Neural cell (in vitro differentiated cells): ENCODE measurements around the gene DBR1. TPM values are rescaled to one million over a fixed set of nuclear protein-coding genes. Genes with fewer than 3 reads are reported as not detected.

ENCODE experiments used
- H2AFZ ChIP-seq: fragments of 200-600, 300-800 bp; sonication (generic), shearing (Covaris generic); 2 replicates; pipeline ENCODE4 v1.6.0; 2014; ENCODE audit warnings: low read depth, mild to moderate bottlenecking, antibody characterized with exemption, low read length, moderate library complexity
- H3F3A ChIP-seq: fragments of 200-600 bp; shearing (Covaris generic); 2 replicates; pipeline ENCODE4 v1.6.1; 2016; ENCODE audit warnings: mild to moderate bottlenecking, moderate library complexity, mixed read lengths, antibody characterized with exemption, low read length; ENCODE audit not compliant: insufficient read depth, poor library complexity, severe bottlenecking
- H3K27ac ChIP-seq: fragments of 200-600, 300-800 bp; sonication (generic), shearing (Covaris generic); 2 replicates; pipeline ENCODE4 v1.5.1; 2014; ENCODE audit warnings: mild to moderate bottlenecking, low read length, moderate library complexity
- H3K27me3 ChIP-seq: fragments of 300-800, 200-600 bp; sonication (generic), shearing (Covaris generic); 2 replicates; pipeline ENCODE4 v1.6.0; 2014; ENCODE audit warnings: mild to moderate bottlenecking, low read depth, low read length, moderate library complexity; ENCODE audit not compliant: insufficient read depth
- H3K36me3 ChIP-seq: fragments of 300-800, 200-600 bp; sonication (generic), shearing (Covaris generic); 2 replicates; pipeline ENCODE4 v1.5.1; 2014; ENCODE audit warnings: mild to moderate bottlenecking, antibody characterized with exemption, low read length, moderate library complexity; ENCODE audit not compliant: insufficient read depth
- H3K4me2 ChIP-seq: fragments of 300-800, 200-600 bp; sonication (generic), shearing (Covaris generic); 2 replicates; pipeline ENCODE4 v1.6.0; 2014; ENCODE audit warnings: mild to moderate bottlenecking, low read length
- H3K4me3 ChIP-seq: fragments of 300-800, 200-600 bp; sonication (generic), shearing (Covaris generic); 2 replicates; pipeline ENCODE4 v1.5.1; 2014; ENCODE audit warnings: mild to moderate bottlenecking, low read length, moderate library complexity
- H3K79me2 ChIP-seq: fragments of 200-600 bp; shearing (Covaris generic); replicated peaks from 2 replicates; pipeline ENCODE4 v1.6.0; 2014; ENCODE audit warnings: mild to moderate bottlenecking, low read length, moderate library complexity; ENCODE audit not compliant: insufficient read depth
- H3K9ac ChIP-seq: fragments of 300-800, 200-600 bp; sonication (generic), shearing (Covaris generic); 2 replicates; pipeline ENCODE4 v1.6.1; 2016; ENCODE audit warnings: mild to moderate bottlenecking, low read length, mixed read lengths
- H3K9me2 ChIP-seq: fragments of 200-600 bp; shearing (Covaris generic); 2 replicates; pipeline ENCODE4 v1.6.1; 2016; ENCODE audit warnings: mild to moderate bottlenecking, low read length, mixed read lengths; ENCODE audit not compliant: insufficient read depth
- H3K9me3 ChIP-seq: fragments of 200-600, 300-800 bp; sonication (generic), shearing (Covaris generic); 2 replicates; pipeline ENCODE4 v1.6.1; 2016; ENCODE audit warnings: mild to moderate bottlenecking, mixed run types, low read length, moderate library complexity, mixed read lengths
- H4K20me1 ChIP-seq: fragments of 200-600 bp; shearing (Covaris generic); 2 replicates; pipeline ENCODE4 v1.6.1; 2016; ENCODE audit warnings: mild to moderate bottlenecking, mixed run types; ENCODE audit not compliant: insufficient read depth
- CTCF ChIP-seq: fragments of 450-650 bp; IDR thresholded peaks from 2 replicates; pipeline ENCODE4 v1.5.1; 2014; ENCODE audit warnings: antibody characterized with exemption, mild to moderate bottlenecking, moderate library complexity; ENCODE audit not compliant: poor library complexity, severe bottlenecking
- EP300 ChIP-seq: fragments of 450-650 bp; conservative IDR thresholded peaks from 2 replicates; pipeline ENCODE4 v1.6.1; 2014; ENCODE audit warnings: antibody characterized with exemption, mild to moderate bottlenecking, moderate library complexity; ENCODE audit not compliant: poor library complexity, severe bottlenecking
- EZH2 ChIP-seq: fragments of 200-600, 300-800 bp; shearing (Covaris generic), sonication (generic); IDR thresholded peaks from 2 replicates; pipeline ENCODE4 v1.6.1; 2014; ENCODE audit warnings: antibody characterized with exemption, low read length, borderline replicate concordance, mild to moderate bottlenecking; ENCODE audit not compliant: insufficient read depth, poor library complexity, severe bottlenecking
- MXI1 ChIP-seq: fragments of 450-650 bp; conservative IDR thresholded peaks from 2 replicates; pipeline ENCODE4 v1.6.1; 2014; ENCODE audit warnings: antibody characterized with exemption, mild to moderate bottlenecking; ENCODE audit not compliant: poor library complexity, severe bottlenecking
- POLR2AphosphoS5 ChIP-seq: IDR thresholded peaks from 2 replicates; pipeline ENCODE4 v1.6.1; 2012
- RAD21 ChIP-seq: fragments of 450-650 bp; conservative IDR thresholded peaks from 2 replicates; pipeline ENCODE4 v1.6.1; 2014; ENCODE audit warnings: antibody characterized with exemption, mild to moderate bottlenecking, moderate library complexity
- REST ChIP-seq: IDR thresholded peaks from 2 replicates; pipeline ENCODE4 v1.6.1; 2012; ENCODE audit warnings: borderline replicate concordance
- SMC3 ChIP-seq: fragments of 450-650 bp; conservative IDR thresholded peaks from 2 replicates; pipeline ENCODE4 v1.6.1; 2014; ENCODE audit warnings: antibody characterized with exemption, mild to moderate bottlenecking, moderate library complexity; ENCODE audit not compliant: poor library complexity
- TAF1 ChIP-seq: IDR thresholded peaks from 2 replicates; pipeline ENCODE4 v1.6.1; 2012; ENCODE audit warnings: low read depth
- polyA plus RNA-seq: library from polyadenylated mRNA; depleted of rRNA; stranded (reverse); fragments of >200 nt; gene quantifications from 2 replicates; pipeline ENCODE4 v1.2.3, GENCODE V29; 2014

Gene DBR1
- polyA plus RNA-seq, 1 donor from 2014 or later: 32.4 TPM

GRCh38 chr3:138213398-138214085 is 38.8 kb upstream of the DBR1 start:
- H3K79me2 ChIP-seq: peaks cover 23% of the 10 kb centered on the region
- no peaks in the 10 kb centered on the region for H3K27me3 ChIP-seq
- H3F3A ChIP-seq: no peaks in the 10 kb centered on the region
- TF ChIP-seq TAF1 (no peak), MXI1 (no peak)
- H3K9me3 ChIP-seq: no peaks in the 10 kb centered on the region
- no peak overlapping the region for H3K4me3 ChIP-seq
- H3K36me3 ChIP-seq: no peaks in the 10 kb centered on the region
- H3K4me2 ChIP-seq: no peak overlapping the region
- no peak overlapping the region for H2AFZ ChIP-seq
- H3K27ac ChIP-seq: no peak overlapping the region
- no peak overlapping the region for H3K9ac ChIP-seq
- no peaks in the 10 kb centered on the region for H4K20me1 ChIP-seq
- H3K9me2 ChIP-seq: no peaks in the 10 kb centered on the region

GRCh38 chr3:138210528-138210927 is 35.8 kb upstream of the DBR1 start:
- H3K9ac ChIP-seq: no peak overlapping the region
- no peaks in the 10 kb centered on the region for H3K27me3 ChIP-seq
- H3K9me2 ChIP-seq: no peaks in the 10 kb centered on the region
- no peaks in the 10 kb centered on the region for H3K36me3 ChIP-seq
- H3K4me2 ChIP-seq: no peak overlapping the region
- TF ChIP-seq CTCF: no peak
- TF ChIP-seq REST: no peak
- TF ChIP-seq MXI1: no peak
- no peak for TF ChIP-seq TAF1
- no peak for TF ChIP-seq EP300
- no peak for TF ChIP-seq SMC3
- no peak for TF ChIP-seq RAD21
- TF ChIP-seq EZH2: no peak
- TF ChIP-seq POLR2AphosphoS5: no peak
- H3K9me3 ChIP-seq: no peaks in the 10 kb centered on the region
- H3K27ac ChIP-seq: no peak overlapping the region
- no peaks in the 10 kb centered on the region for H4K20me1 ChIP-seq
- H3F3A ChIP-seq: no peaks in the 10 kb centered on the region
- no peak overlapping the region for H3K4me3 ChIP-seq
- peaks cover 40% of the 10 kb centered on the region for H3K79me2 ChIP-seq
- no peak overlapping the region for H2AFZ ChIP-seq
